Stimulated activated naive CD4-positive, alpha-beta T cell (primary cell): ENCODE results near the gene HLA-F.
A peak's percentile ranks its signal among the peaks of the same experiment; 100 is the strongest.

ENCODE experiments used
- DNase-seq, 6 experiments: peaks; one replicate each; lab custom pipeline; 2025; lab: John Stamatoyannopoulos, UW

HLA-F gene

GRCh38 chr6:29723262-29723665, at the start of gene HLA-F:
Gene HLA-F, plus strand, starts transcription at chr6:29723434. Its CDS starts 30 bp downstream, at chr6:29723464.
- DNase-seq: peak; percentile 63 to 90 (median 81)

GRCh38 chr6:29674008-29674407, 49.2 kb upstream of the HLA-F start:
- DNase-seq: no peak

- DNase-seq: no peak
These were observed 47.7 kb upstream of the HLA-F start for GRCh38 chr6:29675561-29675960.

- no peak for DNase-seq
These were observed 46.1 kb upstream of the HLA-F start for GRCh38 chr6:29676981-29677601.

GRCh38 chr6:29678114-29678513, 45.1 kb upstream of the HLA-F start:
- DNase-seq: no peak

- no peak for DNase-seq
These were observed 43.3 kb upstream of the HLA-F start for GRCh38 chr6:29679962-29680361.

GRCh38 chr6:29680416-29680815, 42.8 kb upstream of the HLA-F start:
- DNase-seq: no peak

- no peak for DNase-seq
These were observed 42.3 kb upstream of the HLA-F start, which contains the start of gene ZFP57 for GRCh38 chr6:29680904-29681303. Gene ZFP57, minus strand, starts transcription at chr6:29681152. Its CDS starts 4,149 bp downstream, at chr6:29677003.

GRCh38 chr6:29681811-29682210, 41.4 kb upstream of the HLA-F start:
- DNase-seq: no peak

GRCh38 chr6:29685718-29686326, 37.4 kb upstream of the HLA-F start:
- no peak for DNase-seq

GRCh38 chr6:29694637-29695036, 28.6 kb upstream of the HLA-F start:
- no peak for DNase-seq

GRCh38 chr6:29696147-29697125, 26.8 kb upstream of the HLA-F start:
- no peak for DNase-seq

GRCh38 chr6:29702519-29703103, 20.6 kb upstream of the HLA-F start:
- peak; percentile 23 to 67 (median 36) for DNase-seq

GRCh38 chr6:29705389-29706231, 17.6 kb upstream of the HLA-F start:
- DNase-seq: peak in 2 of 6 experiments; percentile 44 to 49

GRCh38 chr6:29708432-29709179, 14.6 kb upstream of the HLA-F start:
- peak; percentile 60 to 96 (median 81) for DNase-seq

GRCh38 chr6:29709188-29709587, 14.0 kb upstream of the HLA-F start:
- DNase-seq: no peak

- no peak for DNase-seq
These were observed 12.8 kb upstream of the HLA-F start for GRCh38 chr6:29710281-29710941.

- peak in 5 of 6 experiments; percentile 11 to 43 (median 32) for DNase-seq
These were observed 2.4 kb upstream of the HLA-F start for GRCh38 chr6:29720863-29721262.

- DNase-seq: peak; percentile 43 to 81 (median 70)
These were observed 693 bp downstream of the HLA-F start for GRCh38 chr6:29723666-29724588.
